ENCODE results near the gene CSMD2.

DNA sequence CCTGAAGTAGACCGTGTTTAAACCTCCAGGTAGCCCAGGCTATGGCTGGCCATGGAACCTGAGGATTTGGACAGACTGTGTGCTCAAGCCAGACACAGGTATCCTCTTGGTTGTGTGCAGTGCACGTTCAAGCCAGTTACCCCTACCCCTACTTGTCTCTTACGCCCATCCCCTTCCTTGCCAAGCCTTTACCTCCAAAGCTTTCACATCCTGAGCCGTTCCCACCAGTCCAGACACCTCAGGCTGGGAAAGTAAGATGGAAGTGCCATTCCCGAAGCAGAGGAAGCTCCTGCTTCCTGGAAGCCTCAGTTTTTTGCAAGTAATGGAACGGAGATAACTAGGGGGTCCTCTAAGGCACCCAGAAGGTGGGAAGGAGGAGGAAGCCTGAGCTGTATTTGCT lies 342.6 kb downstream of the CSMD2 start:
- TF ChIP-seq CTCF (IDR thresholded peaks at IDR 0.05; ENCODE audit: control extremely low read depth in 1 of 3, insufficient read depth in 1 of 3, low read depth in 1 of 3, low read length in 3 of 3) (no peak), EZH2 (IDR thresholded peaks at IDR 0.05; ENCODE audit: low read depth, low read length, severe bottlenecking) (no peak), BACH1 (IDR thresholded peaks at IDR 0.05; ENCODE audit: low read length) (no peak), CHD1 (IDR thresholded peaks at IDR 0.05; ENCODE audit: low read depth, low read length) (no peak), TEAD4 (IDR thresholded peaks at IDR 0.05; ENCODE audit: low read depth, low read length) (no peak)
